Hematopoietic multipotent progenitor cell treated with erythropoietin and hydrocortisone succinate and interleukin-3 and kit ligand, for 15 days (in vitro differentiated cells): ENCODE results near the gene THPO.
A peak's percentile ranks its signal among the peaks of the same experiment; 100 is the strongest.

Experiments used
- DNase-seq: peaks from one replicate; pipeline ENCODE4 v3.0.0-alpha.2; 2015; ENCODE audit warnings: low spot score

The THPO gene

GRCh38 chr3:184377882-184378445 is at the start of gene THPO:
Gene THPO, minus strand, starts transcription at chr3:184378207. Its CDS starts 1,948 bp downstream, at chr3:184376259.
- no peak for DNase-seq

GRCh38 chr3:184426691-184427141 is 48.7 kb upstream of the THPO start:
- no peak for DNase-seq

GRCh38 chr3:184423561-184423960 is 45.6 kb upstream of the THPO start:
- DNase-seq = no peak

GRCh38 chr3:184419171-184419570 is 41.2 kb upstream of the THPO start:
- no peak for DNase-seq

GRCh38 chr3:184417619-184418327 is 39.8 kb upstream of the THPO start:
- DNase-seq = peak; percentile 66

- DNase-seq = no peak
These were observed 37.1 kb upstream of the THPO start for GRCh38 chr3:184415203-184415490.

- DNase-seq = no peak
These were observed 36.6 kb upstream of the THPO start for GRCh38 chr3:184414418-184415202.

- DNase-seq = no peak
These were observed 32.0 kb upstream of the THPO start for GRCh38 chr3:184409946-184410500.

GRCh38 chr3:184409331-184409926 is 31.4 kb upstream of the THPO start:
- no peak for DNase-seq

GRCh38 chr3:184405075-184406030 is 27.3 kb upstream of the THPO start:
- no peak for DNase-seq

GRCh38 chr3:184399410-184399809 is 21.4 kb upstream of the THPO start:
- no peak for DNase-seq

- no peak for DNase-seq
These were observed 17.3 kb upstream of the THPO start for GRCh38 chr3:184395320-184395660.

GRCh38 chr3:184391266-184391665 is 13.3 kb upstream of the THPO start:
- no peak for DNase-seq

GRCh38 chr3:184389935-184390528 is 12.0 kb upstream of the THPO start:
- no peak for DNase-seq

- no peak for DNase-seq
These were observed 11.4 kb upstream of the THPO start for GRCh38 chr3:184389384-184389783.

GRCh38 chr3:184388936-184389230 is 10.9 kb upstream of the THPO start:
- DNase-seq = no peak

GRCh38 chr3:184388164-184388935 is 10.3 kb upstream of the THPO start:
- DNase-seq = no peak

- no peak for DNase-seq
These were observed 9.2 kb upstream of the THPO start for GRCh38 chr3:184387174-184387714.

GRCh38 chr3:184386047-184386806 is 8.2 kb upstream of the THPO start:
- DNase-seq = no peak
